Stimulated activated CD8-positive, alpha-beta memory T cell treated with anti-CD3 and anti-CD28 coated beads, Interleukin-7, amount 100 ng/mL, for 1 hour (primary cell): ENCODE measurements around the gene EFCAB8.
A peak's percentile ranks its signal among the peaks of the same experiment; 100 is the strongest.
"Not testable (repeated sequence)": the region's sequence is repeated elsewhere in the genome, so short reads cannot be mapped to it uniquely, and the experiment has no call there.

ENCODE experiments used
- DNase-seq, 2 donors: peaks; one replicate each; pipeline ENCODE4 v3.0.0-alpha.2; 2020; ENCODE audit warnings: low read depth in 2 of 2

Gene EFCAB8

DNA sequence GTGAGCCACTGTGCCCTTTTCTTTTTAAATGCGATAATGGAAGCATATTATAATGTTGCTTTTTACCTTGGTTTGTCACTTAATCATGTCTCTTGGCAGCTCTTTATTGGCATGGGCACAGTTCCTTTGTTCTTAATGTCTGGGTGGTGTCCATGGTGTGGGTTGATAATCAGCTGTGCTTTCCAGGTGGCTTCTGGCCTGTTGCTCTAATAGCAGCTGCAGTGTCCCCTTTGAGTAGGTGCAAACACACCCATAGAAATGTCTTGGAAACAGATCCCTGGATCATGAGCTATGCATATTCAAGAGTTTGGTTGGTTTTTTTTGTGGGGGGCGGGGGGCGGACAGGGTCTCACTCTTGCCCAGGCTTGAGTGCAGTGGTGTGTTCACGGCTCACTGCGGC lies 29.9 kb downstream of the EFCAB8 start:
- no peak for DNase-seq

DNA sequence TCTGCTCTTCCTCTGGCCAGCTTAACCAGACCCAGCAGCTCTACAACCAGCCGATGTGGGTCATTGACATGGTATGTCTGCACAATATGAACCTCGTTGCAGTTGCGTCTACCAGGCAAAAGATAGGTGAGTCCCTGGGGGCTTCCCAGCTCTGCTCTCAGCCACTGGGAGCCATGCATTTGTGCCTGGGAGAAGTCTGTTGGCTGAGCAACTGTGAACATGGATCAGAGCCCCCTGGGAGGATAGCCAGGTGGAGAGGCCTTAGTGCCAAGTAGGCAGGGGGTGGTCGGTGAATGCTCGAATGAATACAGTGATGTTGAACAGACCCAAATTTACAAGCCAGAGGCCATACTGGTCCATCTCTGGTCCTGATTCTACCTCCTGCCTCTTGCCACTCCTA lies 30.6 kb downstream of the EFCAB8 start:
- DNase-seq = no peak

DNA sequence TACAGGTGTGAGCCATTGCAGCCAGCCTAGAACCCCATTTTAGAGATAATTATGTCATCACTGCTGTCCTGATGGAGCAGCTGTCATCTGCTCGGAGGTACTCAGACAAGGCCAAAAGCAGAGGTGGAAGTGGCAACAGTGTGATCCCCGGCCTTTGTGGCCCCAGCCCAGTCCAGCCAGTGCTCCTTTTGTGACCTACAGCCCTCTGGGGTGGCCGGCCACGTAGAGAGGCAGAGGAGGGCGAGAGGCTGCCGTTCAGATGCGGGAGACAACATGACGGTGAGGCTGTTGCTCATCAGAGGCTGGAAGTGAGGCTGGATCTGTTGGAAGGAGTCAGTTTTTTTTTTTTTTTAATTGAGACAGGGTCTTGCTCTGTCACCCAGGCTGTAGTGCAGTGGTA lies 32.8 kb downstream of the EFCAB8 start:
- DNase-seq = no peak

DNA sequence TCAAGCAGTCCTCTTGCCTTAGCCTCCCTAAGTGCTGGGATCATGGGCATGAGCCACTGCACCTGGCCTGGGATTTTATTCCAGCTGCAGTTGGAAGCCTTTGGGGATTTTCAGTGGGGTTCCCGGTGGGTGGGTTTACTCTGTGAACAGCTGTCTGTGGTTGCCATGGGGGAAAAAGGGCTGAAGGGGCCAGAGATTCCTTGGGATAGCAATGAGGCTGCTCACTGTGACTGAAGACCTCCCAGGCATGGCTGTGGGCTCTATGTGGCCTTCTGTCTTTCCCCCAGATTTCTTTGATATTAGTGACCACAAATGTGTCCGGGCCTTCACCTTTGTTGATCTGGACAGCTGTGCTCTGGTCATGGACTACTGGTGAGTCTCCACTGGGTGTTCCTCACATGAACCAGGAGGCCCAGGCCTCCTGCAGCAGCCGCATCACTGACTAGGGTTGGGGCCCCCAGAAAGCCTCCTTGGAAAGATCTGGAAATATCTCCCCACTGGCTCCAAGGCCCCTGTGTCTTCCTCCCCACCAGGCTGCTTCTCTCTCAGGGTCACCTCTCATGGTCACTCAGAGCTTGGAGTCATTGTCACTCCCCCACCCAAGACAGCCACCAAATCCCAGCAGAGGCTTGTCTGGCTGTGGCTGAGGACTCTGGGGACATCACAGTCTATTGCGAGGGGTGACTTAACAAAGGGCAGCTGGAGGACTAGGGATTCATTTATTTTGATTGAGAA lies 33.4 kb downstream of the EFCAB8 start:
- no peak for DNase-seq

DNA sequence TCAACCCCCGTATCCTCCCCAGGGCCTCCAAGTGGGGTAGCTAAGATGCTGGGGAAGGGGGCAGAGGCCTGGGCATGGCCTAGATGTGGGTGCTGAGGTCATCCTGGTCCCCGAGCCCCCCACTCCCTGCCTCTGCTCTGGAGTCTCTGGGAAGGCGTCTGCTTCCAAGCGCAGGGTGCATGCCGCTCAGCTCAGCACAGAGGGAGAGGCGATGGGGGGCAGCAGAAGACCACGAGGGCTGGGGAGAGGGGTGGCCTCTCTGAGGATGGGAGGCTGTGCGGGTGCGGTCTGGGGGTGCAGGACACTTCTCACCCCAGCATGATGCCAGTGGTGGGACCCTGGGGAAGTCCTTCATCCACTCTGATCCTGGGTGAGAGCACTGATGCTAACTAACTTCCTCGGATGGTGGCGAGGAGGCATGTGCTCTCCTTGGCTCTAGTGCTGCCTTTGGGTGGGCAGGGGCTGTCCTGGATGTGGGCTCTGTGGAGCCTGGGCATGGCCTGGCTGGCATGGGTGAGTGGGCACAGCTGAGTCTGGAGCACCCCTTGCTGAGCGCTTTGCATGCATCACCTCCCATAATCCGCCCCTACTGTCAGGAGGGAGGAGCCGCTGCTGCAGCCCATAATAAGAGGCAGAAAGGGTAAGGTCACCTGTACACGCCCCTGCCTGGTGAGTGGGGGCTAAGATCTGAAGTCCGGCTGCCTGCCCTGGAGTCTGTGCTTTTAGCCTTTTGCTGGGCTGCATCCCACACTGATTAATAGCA lies 34.7 kb downstream of the EFCAB8 start:
- no peak for DNase-seq

DNA sequence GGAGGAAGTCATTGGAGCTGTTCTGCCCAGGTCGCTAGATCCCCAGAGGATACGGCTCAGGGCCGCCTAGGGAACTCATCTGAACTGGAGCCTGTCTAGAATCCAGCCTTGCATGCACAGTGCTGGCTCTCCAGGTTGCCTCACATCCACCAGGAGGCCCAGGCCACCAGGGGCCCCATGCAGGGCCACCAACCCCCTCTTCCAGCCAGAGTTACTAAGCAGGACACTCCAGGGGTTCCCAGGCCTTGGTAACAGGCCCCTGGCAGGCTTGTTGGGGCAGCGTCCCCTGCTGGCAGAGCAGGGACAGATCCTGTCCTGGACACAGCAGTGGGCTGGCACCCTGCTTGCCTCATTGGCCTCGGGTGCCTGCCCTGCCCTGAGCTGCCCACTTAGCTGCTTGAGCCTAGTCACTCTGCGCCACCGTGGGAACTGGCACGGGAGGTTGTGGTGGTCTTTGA lies 35.3 kb downstream of the EFCAB8 start:
- DNase-seq = no peak

DNA sequence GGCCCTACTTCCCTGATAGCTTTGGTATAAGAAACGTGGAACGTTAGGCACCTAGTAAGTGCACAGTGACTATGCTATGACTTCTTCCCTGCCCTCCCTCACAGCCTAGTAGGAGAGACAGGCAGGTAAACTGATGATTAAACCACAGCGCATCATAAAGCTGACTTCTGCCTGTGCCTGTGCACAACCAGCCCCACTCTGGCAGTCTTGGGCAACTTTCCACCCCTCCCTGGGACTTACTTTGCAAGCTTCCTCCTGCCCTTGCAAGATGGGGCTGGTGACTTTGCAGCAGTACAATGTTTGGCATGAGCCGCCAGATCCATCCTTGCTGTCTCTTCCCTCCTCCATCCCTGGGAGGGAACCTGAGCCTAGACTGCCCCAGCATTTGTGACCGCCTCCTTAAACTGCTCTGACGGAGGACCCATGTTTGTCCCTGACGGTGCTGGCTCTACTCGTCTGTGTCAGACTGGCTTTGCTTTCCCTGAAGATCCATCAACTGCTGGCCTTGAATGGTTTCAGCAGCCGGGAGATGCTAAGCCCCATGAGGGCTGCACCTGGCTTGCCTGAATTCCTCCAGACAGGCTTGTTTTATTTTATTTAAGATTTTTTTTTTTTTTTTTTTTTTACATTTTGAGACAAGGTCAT lies 36.1 kb downstream of the EFCAB8 start:
- DNase-seq = no peak

DNA sequence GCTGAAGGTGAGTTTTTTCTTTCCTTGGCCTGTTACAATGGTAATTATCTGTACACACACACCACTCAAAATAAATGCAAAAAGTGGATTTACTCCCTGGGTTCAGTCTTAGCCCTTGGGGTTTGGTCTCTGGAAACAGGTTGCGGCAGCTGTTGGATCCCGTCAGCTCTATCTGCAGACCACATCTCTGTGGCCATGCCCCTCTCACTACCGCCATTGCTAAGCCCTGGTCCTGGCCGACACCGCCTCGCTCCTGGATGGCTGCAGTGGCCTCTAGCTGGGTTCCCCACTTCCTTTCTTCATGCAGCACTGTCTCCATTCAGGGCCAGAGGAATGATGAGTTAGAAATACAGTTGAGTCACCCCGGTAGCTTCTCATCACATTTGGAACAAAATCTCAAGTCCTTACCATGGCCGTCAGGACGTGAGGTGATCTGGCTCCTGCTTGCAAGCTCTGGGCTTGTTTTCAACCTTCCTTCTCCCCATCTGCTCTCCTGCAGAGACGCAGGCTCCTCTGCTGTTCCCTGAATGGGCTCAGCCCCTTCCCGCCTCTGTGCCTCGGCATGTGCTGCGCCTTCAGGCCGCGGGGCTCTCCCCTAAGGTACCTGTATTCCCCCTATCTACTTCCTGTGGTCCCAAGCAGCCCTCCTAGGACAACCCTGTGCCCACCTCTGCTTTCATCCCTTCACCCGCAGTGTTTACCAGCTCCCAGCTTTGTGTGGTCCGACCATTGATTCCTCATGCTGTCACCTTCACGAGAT lies 38.0 kb downstream of the EFCAB8 start:
- no peak for DNase-seq

DNA sequence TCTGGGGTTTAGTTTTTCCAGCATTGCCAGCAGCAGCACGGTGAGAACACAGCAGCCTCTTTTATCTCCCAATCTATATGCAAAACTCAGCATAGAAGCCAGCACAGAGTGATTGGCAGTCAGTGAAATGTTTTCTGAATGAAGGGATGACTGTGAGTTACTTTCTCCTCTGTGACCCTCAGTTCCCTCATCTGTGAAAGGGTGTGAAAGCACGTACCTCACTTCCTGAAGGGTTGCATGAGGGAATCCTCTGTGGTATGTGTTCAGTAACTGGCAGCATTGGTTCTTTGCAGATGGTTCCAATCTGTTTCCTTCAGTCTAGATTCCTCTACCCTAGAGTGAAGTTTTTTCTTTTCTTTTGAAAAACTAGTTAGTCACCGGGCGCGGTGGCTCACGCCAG lies 40.0 kb downstream of the EFCAB8 start:
- DNase-seq = no peak

DNA sequence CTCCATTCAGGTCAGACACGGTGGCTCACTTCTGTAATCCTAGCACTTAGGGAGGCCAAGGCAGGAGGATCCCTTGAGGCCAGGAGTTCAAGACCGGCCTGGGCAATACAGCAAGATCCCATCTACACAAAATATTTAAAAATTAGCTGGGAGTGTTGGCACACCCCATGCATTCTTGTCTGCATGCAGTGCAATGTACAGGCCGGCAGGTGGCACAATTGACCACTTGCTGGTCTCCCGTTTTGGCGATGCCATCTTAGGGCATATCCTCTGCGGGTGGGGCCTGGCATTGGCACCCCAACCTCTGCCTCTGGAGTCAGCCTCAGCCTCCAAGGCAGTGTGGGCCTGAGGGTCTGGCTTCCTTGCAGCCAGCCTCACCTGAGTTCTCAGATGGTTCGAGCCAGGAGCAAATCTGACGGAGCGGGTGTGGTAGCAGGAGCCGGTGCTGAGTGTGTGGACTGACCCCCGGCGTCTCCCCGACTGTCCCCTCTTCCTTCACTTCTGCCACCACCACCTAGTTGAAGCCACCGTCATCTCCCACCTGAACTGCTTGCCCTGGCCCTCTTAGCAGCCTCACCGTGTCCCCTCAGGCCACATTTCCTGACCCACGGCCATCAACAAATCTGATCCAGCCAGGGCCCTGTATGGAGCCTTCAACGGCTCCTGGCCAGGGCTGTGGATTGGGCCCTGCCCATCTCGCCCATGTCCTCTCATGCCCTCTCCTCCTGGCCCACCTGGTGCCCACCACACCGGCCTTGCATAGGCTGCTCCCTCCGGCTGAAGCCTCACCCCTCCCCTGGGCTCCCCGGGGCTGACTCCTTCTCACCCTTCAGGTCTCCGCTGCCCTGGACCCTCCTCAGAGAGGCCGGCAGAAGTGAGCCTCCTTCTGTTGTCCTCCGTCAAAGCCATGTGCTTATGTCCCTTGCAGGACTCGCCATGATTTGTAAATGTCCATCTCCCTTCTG lies 44.0 kb downstream of the EFCAB8 start:
- peak; percentile 30 to 38 for DNase-seq

DNA sequence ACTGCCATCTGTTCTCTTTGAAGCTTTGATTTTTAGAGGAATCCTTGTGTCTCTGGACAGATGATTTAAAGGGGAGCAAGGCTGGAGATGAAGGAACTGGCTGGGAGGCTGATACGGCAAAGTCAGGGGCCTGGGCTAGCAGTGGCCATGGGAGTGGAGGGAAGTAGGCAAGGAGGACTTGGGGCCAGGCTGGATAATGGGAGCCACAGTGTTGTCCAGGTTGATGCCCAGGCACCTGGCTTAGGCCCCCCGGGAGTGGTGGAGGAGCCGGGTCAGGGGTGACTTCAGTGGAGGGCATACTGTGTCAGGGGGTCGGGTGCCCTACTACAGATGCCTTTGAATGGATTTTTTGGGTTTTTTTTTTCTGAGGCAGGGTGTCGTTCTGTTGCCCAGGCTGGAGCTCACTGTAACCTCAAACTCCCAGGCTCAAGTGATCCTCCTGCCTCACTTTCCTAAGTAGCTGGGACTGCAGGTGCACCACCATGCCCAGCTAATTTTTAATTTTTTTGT lies 45.0 kb downstream of the EFCAB8 start:
- DNase-seq = no peak

DNA sequence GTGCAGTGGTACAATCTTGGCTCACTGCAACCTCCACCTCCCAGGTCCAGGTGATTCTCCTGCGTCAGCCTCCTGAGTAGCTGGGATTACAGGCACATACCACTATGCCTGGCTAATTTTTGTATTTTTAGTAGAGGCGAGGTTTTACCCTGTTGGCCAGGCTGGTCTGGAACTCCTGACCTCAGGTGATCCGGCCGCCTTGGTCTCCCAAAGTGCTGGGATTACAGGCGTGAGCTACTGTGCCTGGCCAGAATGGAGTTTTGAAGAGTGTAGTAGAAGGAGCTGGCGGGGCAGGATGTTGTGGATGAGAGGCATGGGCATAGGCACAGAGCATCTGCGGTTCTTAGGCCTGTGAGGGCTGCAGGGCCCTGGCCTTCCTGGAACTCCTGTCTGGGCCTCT lies 46.0 kb downstream of the EFCAB8 start:
- DNase-seq = not testable (repeated sequence)

DNA sequence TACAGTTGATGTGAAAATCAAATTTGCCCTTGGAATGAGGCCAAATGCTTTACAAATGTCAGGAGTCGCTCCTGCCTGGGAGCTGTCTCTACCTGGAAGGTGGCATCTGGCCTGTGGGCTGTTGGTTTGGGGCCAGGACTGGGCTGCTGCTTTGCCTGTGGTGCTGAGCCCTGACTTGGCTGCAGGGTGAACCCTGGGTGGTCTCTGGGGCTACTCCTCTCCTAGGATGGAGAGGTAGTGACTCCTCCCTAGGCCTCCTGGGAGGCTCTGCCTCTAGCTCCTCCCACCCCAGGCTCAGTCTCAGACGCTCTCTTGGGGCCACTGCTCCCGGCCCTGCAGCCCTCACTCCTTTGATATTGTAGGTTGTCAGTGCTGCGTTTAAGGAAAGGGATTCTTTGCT lies 47.5 kb downstream of the EFCAB8 start:
- DNase-seq = no peak

DNA sequence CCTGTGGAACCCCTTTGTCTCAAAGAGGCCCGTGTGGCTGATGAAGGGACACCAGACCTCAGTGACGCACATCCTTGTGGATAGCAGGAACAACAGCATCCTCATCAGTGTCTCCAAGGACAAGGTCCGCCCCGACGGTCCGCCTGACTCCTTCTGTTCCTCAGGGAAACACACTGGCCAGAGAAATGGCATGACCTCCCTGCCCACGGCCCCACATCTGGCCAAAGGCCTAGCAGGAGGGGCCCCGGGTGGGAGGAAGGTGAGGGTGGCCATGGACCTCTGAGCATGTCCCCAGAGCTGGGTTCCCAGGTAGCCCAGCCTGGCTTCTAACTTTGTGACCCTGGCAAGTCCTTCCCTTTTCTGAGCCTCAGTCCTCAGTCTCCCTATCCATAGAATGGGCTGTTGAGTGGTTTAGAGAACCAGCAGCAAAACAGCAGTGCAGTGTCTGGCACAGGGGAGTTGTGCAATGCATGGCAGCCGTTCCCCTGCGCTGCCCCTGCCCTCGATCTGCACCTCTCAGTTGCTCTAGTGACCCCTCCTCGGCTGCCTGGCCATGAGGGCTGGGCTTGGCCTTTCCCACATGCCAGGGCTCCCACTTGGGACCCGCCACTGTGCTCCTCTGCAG lies 48.3 kb downstream of the EFCAB8 start:
- no peak for DNase-seq

DNA sequence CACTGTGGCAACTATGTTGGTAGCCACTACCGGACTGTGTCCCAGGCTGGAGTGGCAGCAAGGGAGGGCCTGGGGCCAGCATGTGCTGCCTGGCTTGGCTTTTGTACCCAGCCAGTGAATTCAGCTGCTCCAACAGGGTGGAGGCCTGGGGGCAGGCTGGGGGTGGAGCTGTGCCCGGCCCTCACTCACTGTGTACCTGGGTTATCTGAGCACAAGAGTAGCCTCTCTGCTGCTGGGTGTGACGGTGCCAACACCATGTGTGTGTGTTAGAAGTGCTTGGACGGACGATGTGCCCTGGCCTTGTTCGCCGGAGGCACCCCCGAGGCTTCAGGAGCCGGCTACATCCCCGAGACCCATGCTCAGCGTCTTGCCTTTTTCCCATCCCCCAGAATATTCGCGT lies 49.2 kb downstream of the EFCAB8 start:
- no peak for DNase-seq

DNA sequence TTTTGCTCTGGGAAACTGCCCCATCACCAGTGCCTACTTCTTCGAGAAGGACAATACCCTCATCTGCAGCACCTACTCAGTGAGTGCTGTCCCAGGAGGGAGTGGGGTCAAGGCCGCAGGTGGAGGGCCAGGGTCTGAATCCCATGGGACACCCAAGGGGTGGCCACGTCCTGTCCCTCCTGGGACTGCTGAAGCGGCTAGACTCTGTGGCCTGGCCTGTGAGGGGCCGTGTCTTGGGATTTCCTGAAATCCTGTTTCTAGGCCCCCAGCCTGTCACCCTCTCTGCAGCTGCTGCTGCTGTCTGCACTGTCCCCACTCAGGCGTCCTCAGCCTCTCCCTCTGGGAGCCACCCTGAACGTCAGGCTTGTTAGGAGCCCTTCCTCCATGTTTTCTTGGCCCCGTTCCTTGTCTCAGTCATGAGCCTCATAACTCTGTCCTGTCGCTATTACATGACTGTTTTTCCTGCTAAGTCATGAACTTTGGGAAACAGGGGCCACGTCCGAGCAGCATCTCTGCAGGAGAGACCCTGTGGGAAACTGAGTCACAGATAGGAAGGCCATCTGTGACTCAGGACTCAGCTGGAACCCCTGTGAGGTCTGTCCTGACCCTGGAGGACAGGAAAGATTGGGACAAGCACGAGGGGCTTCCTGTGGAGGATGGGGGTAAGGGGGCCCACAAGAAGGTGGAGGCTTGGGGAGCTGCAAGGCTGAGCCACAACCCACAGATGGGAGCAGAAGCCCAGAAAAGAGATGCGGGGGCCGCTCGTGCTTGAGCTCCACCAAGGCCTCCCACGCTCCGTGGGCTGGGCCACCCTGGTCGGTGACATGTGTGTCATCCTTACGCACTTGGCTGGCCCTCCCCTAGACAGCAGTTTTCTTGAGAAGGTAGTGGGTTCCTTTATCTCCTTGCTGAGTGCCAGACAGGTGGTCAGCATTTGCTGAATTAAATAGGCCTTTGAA lies 49.9 kb downstream of the EFCAB8 start:
- no peak for DNase-seq

DNA sequence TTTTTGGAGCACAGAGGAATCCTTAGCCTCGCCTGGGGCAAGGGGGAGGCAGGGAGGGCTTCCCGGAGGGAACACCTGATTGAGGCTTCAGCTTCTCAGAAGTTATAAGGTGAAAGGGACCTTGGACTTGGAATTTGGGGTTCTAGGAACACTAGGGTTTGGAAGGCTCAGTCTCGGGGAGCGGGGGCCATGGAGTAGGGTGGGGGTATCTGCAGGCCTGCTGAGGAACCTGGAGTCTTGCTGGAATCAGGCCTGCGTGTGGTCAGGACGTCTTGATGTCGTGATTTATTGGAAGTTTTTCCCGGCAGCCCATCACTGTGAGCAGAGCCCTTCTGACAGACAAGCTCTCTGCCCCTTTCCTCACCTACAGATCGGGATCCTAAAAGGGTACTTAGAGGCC lies 50.7 kb downstream of the EFCAB8 start:
- no peak for DNase-seq

DNA sequence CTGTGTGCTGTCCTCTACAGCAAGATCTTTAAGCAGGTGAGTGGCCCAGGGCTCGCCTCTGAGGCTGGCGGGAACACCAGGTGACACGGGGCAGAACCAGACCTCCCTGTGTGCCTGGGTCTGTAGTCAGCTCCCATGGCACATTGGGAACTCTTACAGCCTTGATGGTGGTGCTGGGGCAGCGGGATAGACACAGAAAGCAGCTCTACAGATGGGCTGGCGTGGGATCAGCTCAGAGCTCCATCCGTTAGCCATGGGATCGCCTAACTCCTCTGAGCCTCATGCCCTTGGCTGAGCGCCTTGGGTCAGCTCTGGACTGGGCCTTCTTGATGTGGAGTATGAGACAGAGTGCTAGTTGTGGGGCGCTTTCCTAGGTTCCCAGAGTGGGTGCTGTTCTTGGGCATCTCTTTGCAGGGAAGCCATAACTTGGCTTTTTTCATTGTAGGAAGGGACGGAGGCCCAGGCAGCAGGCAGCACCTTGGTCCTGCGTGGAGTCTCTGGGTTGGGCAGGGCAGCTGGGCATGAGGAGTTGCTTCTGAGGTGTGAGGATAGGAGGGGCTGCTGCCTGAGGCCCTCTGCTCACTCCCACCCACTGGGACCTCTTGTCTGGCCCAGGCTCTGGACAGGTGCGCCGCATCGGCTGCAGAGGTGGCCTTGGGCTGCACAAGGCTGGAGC lies 51.3 kb downstream of the EFCAB8 start:
- DNase-seq = no peak

DNA sequence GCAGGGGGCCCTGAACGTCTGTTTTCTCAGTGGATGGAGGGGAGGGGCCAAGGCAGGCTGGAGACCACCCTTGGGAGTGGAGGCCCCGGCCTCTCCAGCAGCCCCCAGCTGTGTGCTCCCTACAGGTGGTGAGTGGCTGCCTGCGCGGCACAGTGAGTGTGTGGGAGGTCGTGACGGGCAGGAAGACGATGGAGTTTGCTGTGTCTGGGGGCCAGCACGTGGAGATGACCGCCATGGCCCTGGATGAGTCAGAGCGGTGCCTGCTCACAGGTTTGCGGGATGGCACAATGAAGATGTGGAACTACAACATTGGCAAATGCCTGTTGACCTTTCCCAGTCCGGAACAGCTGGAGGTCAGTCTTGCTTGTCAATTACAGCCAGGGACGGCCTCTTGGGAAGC lies 52.6 kb downstream of the EFCAB8 start:
- DNase-seq = no peak
